Measurements from ENCODE around the gene L1CAM. TPM values are rescaled to one million over a fixed set of nuclear protein-coding genes. Genes with fewer than 3 reads are reported as not detected.

The L1CAM gene
- total RNA-seq, 2 experiments from 2014 or later, result 3.6 to 4.9 TPM

- Mint-ChIP-seq H3K36me3 (peaks cover 40% of the 10 kb centered on the region), H3K27me3 (no peaks in the 10 kb centered on the region), H3K4me3 (no peak overlapping the region), H3K4me1 (peaks cover 21% of the 10 kb centered on the region), H3K27ac (peak overlapping the region; percentile 11), H3K9me3 (ENCODE audit: low read depth) (no peaks in the 10 kb centered on the region)
- DNase-seq, result no peak
- CTCF ChIA-PET, result interaction anchor here (7.7 to 10.2 kb wide), 2 partner anchors 28 to 48 kb away, joined by 49 to 190 read pairs; partner anchors contain the start of genes HCFC1 and RENBP
- no peak for ATAC-seq
Measured at GRCh38 chrX:153921070-153921469, 35.1 kb upstream of the L1CAM start.

DNA sequence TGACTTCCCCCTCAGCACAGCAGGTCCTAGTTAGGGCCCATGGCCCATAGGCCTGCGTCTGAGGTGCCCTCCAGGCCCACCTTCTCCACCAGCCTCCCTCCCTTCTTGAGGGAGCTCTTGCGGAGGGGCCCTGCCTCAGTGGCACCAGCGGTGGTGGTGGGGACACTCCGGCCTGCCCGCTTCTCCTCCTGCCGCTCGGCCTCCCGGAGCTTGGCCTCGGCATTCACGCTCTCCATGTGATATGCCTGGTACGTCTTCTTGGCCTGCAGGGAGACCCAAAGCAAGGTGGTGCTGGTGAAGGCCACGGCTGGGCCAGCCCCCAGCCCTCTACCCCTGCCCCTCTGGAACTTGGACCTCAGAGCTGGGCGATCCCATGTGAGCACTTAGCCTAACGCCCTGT is 34.6 kb upstream of the L1CAM start:
- Mint-ChIP-seq H3K9me3 (ENCODE audit: low read depth) (no peaks in the 10 kb centered on the region), H3K27ac (no peak overlapping the region), H3K4me1 (peaks cover 21% of the 10 kb centered on the region), H3K4me3 (no peak overlapping the region), H3K36me3 (peaks cover 44% of the 10 kb centered on the region), H3K27me3 (no peaks in the 10 kb centered on the region)
- DNase-seq, result no peak
- CTCF ChIA-PET, result interaction anchor here (10.2 kb wide), 1 partner anchor 28 kb away, joined by 190 read pairs; the partner anchor contains the start of gene RENBP
- ATAC-seq, result no peak

- ATAC-seq (no peak), DNase-seq (no peak)
- H3K27ac Mint-ChIP-seq, result no peak overlapping the region
- no peaks in the 10 kb centered on the region for H3K27me3 Mint-ChIP-seq
- no peak overlapping the region for H3K4me3 Mint-ChIP-seq
- H3K9me3 Mint-ChIP-seq (ENCODE audit: low read depth), result no peaks in the 10 kb centered on the region
- peaks cover 36% of the 10 kb centered on the region for H3K36me3 Mint-ChIP-seq
- CTCF ChIA-PET, result no interaction called here
- peaks cover 21% of the 10 kb centered on the region for H3K4me1 Mint-ChIP-seq
Measured at GRCh38 chrX:153919281-153919680, 33.3 kb upstream of the L1CAM start.

DNA sequence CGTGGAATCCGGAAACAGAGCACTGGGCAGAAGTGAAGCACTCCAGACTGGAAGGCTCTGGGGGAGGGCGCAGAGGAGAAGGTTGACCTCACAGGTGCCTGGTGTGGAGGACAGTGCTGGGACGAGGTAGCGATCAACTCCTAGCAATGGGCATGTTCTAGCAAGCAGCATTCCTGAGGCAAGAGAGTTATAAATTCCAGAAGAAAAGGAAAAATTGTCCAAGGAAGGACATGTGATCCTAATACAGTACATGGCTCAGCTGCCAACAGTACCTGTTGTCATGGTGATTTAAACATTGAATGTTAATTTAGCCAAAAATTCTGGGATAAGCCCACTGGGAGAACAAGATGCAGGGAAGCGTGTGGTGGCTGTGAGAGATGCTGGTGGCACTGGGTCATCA is 31.9 kb upstream of the L1CAM start:
- Mint-ChIP-seq H3K27me3 (no peaks in the 10 kb centered on the region), H3K27ac (no peak overlapping the region), H3K36me3 (peaks cover 33% of the 10 kb centered on the region), H3K4me3 (no peak overlapping the region), H3K9me3 (ENCODE audit: low read depth) (no peaks in the 10 kb centered on the region), H3K4me1 (peaks cover 14% of the 10 kb centered on the region)
- CTCF ChIA-PET, result no interaction called here
- ATAC-seq (no peak), DNase-seq (no peak)

GRCh38 chrX:153913701-153914100 is 27.7 kb upstream of the L1CAM start:
- no peaks in the 10 kb centered on the region for H3K4me1 Mint-ChIP-seq
- DNase-seq (no peak), ATAC-seq (no peak)
- peaks cover 21% of the 10 kb centered on the region for H3K36me3 Mint-ChIP-seq
- H3K4me3 Mint-ChIP-seq, result no peak overlapping the region
- H3K9me3 Mint-ChIP-seq (ENCODE audit: low read depth), result no peaks in the 10 kb centered on the region
- H3K27ac Mint-ChIP-seq, result no peak overlapping the region
- CTCF ChIA-PET, result interaction anchor here (1.1 kb wide), 1 partner anchor 39 kb away, joined by 3 read pairs; no protein-coding TSS in a partner anchor
- no peaks in the 10 kb centered on the region for H3K27me3 Mint-ChIP-seq

DNA sequence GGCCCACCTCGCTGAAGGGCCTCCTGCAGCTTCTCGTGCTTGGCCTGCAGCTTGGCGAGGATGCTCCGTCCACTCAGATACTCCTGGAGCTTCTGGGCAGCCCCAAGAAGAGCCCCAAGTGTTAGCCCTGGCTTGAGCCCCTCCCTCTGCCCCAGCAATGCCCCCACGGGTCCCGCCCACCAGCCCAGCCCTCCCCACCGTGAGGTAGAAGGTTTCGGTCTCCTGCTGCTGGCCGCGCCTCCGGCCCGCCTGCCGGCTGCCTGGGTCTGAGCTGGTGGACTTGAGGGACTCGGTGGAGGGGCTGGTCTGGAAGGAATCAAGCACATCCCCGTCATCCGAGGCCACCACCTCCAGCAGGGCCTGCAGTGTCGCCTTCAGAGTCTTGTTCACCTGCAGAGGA is 27.2 kb upstream of the L1CAM start:
- CTCF ChIA-PET, result interaction anchor here (1.1 kb wide), 1 partner anchor 40 kb away, joined by 3 read pairs; no protein-coding TSS in a partner anchor
- peaks cover 17% of the 10 kb centered on the region for H3K36me3 Mint-ChIP-seq
- H3K27me3 Mint-ChIP-seq, result no peaks in the 10 kb centered on the region
- H3K9me3 Mint-ChIP-seq (ENCODE audit: low read depth), result no peaks in the 10 kb centered on the region
- DNase-seq (no peak), ATAC-seq (no peak)
- H3K4me1 Mint-ChIP-seq, result no peaks in the 10 kb centered on the region
- no peak overlapping the region for H3K4me3 Mint-ChIP-seq
- no peak overlapping the region for H3K27ac Mint-ChIP-seq

- no peak for ATAC-seq
- no peak overlapping the region for H3K4me3 Mint-ChIP-seq
- peaks cover 10% of the 10 kb centered on the region for H3K36me3 Mint-ChIP-seq
- H3K9me3 Mint-ChIP-seq (ENCODE audit: low read depth), result no peaks in the 10 kb centered on the region
- no peaks in the 10 kb centered on the region for H3K27me3 Mint-ChIP-seq
- CTCF ChIA-PET, result interaction anchor here (1.2 kb wide), 1 partner anchor 11 kb away, joined by 6 read pairs; no protein-coding TSS in a partner anchor
- H3K27ac Mint-ChIP-seq, result peak overlapping the region; percentile 43
- DNase-seq, result no peak
- H3K4me1 Mint-ChIP-seq, result peaks cover 3% of the 10 kb centered on the region
Measured at GRCh38 chrX:153911798-153912197, 25.8 kb upstream of the L1CAM start.

DNA sequence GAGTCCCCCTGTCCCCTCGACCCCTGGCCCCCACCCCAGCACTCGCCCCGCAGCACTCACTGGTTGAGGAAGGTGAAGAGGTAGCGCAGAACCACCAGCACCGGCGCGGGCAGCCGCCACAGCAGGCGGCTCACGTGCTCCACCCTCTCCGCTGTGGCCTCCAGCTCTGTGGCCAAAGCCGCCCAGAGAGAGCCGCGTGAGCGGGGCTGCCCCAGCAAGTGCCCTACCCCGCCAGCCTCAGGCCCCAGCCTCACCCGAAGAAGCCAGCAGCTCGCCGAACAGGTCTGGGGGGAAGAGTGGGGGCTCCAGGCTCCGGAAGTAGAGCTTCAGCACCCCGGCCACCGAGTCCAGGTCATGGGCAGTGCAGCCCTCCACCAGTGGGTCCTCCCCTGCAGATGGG is 24.5 kb upstream of the L1CAM start:
- no peak overlapping the region for H3K27ac Mint-ChIP-seq
- H3K9me3 Mint-ChIP-seq (ENCODE audit: low read depth), result no peaks in the 10 kb centered on the region
- CTCF ChIA-PET, result interaction anchor here (1.3 kb wide), 1 partner anchor 43 kb away, joined by 4 read pairs; no protein-coding TSS in a partner anchor
- no peak for DNase-seq
- peaks cover 2% of the 10 kb centered on the region for H3K36me3 Mint-ChIP-seq
- no peak for ATAC-seq
- peaks cover 13% of the 10 kb centered on the region for H3K4me1 Mint-ChIP-seq
- no peaks in the 10 kb centered on the region for H3K27me3 Mint-ChIP-seq
- no peak overlapping the region for H3K4me3 Mint-ChIP-seq

DNA sequence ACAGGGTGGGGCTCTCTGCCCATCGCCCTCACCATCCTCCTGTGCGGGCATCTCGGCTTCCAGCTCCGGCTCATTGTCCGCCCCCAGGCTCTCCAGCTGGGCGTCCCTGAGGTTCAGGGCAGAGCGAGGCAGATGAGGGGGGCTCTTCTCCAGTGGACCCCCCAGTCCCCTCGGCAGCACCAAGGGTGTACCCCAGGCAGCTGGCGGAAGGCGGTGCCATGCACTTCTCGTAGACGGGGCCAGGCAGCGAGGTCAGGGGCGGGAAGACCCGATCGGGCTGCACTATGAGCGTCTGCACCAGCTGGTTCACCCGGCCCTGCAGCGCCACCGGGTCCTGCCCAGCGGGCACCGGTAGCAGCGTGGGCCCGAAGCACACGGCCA is 24.0 kb upstream of the L1CAM start:
- ATAC-seq (no peak), DNase-seq (no peak)
- Mint-ChIP-seq H3K4me3 (no peak overlapping the region), H3K36me3 (peaks cover 2% of the 10 kb centered on the region), H3K27me3 (no peaks in the 10 kb centered on the region), H3K4me1 (peaks cover 14% of the 10 kb centered on the region), H3K9me3 (ENCODE audit: low read depth) (no peaks in the 10 kb centered on the region), H3K27ac (no peak overlapping the region)
- CTCF ChIA-PET, result interaction anchor here (1.3 kb wide), 1 partner anchor 43 kb away, joined by 4 read pairs; no protein-coding TSS in a partner anchor

DNA sequence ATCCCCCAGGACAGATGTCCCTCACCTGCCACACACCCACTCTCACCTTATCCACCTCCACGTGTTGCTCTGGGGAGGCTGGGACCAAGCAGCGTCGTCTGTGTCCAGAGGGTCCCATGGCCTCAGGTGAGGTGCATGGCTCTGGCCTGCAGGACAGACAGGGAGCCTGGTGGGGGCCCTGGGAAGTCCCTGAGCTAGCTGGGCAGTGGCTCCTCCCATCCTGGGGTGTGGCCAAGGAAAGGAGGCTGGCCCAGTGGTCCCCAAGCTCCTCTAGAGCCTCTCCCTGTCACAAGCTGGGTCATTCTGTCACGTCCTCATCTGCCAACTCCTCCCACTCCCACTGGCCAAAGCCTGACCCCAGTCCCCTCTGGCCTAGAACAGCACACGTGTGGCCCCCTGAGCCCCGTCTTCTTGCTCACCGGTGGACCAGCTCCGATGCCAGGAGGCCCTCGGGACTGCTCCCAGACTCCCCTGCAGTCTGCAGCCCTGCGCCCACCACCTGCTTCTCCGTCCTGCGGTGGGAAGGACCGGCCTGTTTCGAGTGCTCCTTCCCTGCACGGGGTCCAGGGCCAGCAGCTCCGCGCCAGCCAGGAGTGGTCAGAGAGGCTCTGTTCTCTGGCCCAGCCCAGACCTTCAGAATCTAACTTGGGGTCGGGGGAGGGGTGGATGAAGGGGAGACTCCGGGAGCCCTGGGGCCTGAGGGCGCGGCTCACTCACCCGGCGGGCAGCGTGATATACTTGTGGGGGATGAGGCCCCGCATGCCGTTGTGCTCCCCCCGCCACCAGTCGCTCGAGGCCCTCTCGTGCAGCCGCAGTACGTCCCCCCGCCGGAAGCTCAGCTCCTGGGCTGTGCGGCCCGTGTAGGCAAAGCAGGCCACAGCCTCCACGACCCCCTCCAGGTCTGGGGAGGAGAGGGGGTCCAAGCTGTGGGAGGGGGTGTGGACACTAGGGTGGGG is 23.3 kb upstream of the L1CAM start:
- ATAC-seq, result peak; percentile 31
- Mint-ChIP-seq H3K27me3 (no peaks in the 10 kb centered on the region), H3K9me3 (ENCODE audit: low read depth) (no peaks in the 10 kb centered on the region), H3K4me3 (no peak overlapping the region), H3K27ac (no peak overlapping the region), H3K4me1 (peaks cover 17% of the 10 kb centered on the region), H3K36me3 (peaks cover 2% of the 10 kb centered on the region)
- no peak for DNase-seq
- CTCF ChIA-PET, result interaction anchor here (1.0 to 1.1 kb wide), 2 partner anchors 14 to 38 kb away, joined by 3 read pairs; no protein-coding TSS in a partner anchor

GRCh38 chrX:153908219-153908860 is 22.4 kb upstream of the L1CAM start:
- H3K36me3 Mint-ChIP-seq, result no peaks in the 10 kb centered on the region
- no peak overlapping the region for H3K4me3 Mint-ChIP-seq
- no peak overlapping the region for H3K27ac Mint-ChIP-seq
- DNase-seq, result no peak
- H3K4me1 Mint-ChIP-seq, result peaks cover 23% of the 10 kb centered on the region
- no peaks in the 10 kb centered on the region for H3K27me3 Mint-ChIP-seq
- no peaks in the 10 kb centered on the region for H3K9me3 Mint-ChIP-seq (ENCODE audit: low read depth)
- no peak for ATAC-seq
- CTCF ChIA-PET, result interaction anchor here (1.0 to 1.1 kb wide), 2 partner anchors 15 to 39 kb away, joined by 3 read pairs; no protein-coding TSS in a partner anchor

DNA sequence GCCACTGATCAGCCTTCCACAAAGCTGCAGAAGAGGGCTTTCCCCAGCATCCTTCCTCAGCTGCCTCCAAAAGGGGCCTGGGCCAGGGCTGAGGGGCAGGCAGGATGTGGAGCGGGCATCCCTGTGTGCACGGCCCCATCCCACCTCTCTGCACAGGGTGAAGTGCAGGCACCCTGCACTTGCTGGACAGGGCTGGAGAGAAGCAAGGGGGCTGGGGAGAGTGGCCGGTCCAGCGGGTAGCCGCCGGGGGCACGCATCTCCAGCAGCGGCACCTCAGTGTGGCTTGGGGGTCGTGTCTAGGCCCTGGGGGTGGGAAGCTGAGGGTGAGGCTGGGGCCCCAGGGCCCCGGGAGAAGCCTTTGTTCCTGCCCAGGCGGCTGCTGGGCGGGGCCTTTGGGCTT is 21.5 kb upstream of the L1CAM start:
- CTCF ChIA-PET, result interaction anchor here (1.0 kb wide), 1 partner anchor 15 kb away, joined by 3 read pairs; no protein-coding TSS in a partner anchor
- DNase-seq (no peak), ATAC-seq (no peak)
- H3K36me3 Mint-ChIP-seq, result no peaks in the 10 kb centered on the region
- H3K4me1 Mint-ChIP-seq, result peaks cover 27% of the 10 kb centered on the region
- no peaks in the 10 kb centered on the region for H3K27me3 Mint-ChIP-seq
- no peak overlapping the region for H3K27ac Mint-ChIP-seq
- H3K4me3 Mint-ChIP-seq, result no peak overlapping the region
- H3K9me3 Mint-ChIP-seq (ENCODE audit: low read depth), result no peaks in the 10 kb centered on the region

DNA sequence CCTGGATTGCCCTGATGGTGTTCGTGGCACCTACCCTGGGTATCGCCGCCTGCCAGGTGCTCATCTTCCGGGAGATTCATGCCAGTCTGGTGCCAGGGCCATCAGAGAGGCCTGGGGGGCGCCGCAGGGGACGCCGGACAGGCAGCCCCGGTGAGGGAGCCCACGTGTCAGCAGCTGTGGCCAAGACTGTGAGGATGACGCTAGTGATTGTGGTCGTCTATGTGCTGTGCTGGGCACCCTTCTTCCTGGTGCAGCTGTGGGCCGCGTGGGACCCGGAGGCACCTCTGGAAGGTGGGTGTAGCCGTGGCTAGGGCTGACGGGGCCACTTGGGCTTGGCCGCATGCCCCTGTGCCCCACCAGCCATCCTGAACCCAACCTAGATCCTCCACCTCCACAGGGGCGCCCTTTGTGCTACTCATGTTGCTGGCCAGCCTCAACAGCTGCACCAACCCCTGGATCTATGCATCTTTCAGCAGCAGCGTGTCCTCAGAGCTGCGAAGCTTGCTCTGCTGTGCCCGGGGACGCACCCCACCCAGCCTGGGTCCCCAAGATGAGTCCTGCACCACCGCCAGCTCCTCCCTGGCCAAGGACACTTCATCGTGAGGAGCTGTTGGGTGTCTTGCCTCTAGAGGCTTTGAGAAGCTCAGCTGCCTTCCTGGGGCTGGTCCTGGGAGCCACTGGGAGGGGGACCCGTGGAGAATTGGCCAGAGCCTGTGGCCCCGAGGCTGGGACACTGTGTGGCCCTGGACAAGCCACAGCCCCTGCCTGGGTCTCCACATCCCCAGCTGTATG is 20.3 kb upstream of the L1CAM start:
- no peaks in the 10 kb centered on the region for H3K36me3 Mint-ChIP-seq
- H3K4me1 Mint-ChIP-seq, result peaks cover 34% of the 10 kb centered on the region
- H3K27me3 Mint-ChIP-seq, result no peaks in the 10 kb centered on the region
- H3K4me3 Mint-ChIP-seq, result no peak overlapping the region
- ATAC-seq, result peak; percentile 62
- H3K9me3 Mint-ChIP-seq (ENCODE audit: low read depth), result no peaks in the 10 kb centered on the region
- H3K27ac Mint-ChIP-seq, result peak overlapping the region; percentile 72
- peak; percentile 60 for DNase-seq
- CTCF ChIA-PET, result interaction anchor here (0.6 to 1.0 kb wide), 4 partner anchors 17 to 613 kb away, joined by 3 to 5 read pairs (median 3); no protein-coding TSS in a partner anchor
